A673 (cell line): Measurements from ENCODE around the gene NUDT14. TPM values are rescaled to one million over a fixed set of nuclear protein-coding genes. Genes with fewer than 3 reads are reported as not detected.

ENCODE experiments used
- BruUV-seq: library from RNA; stranded (reverse); fragments of 400-500 nt; replicated peaks from 2 replicates; lab custom pipeline; 2021; lab: Mats Ljungman, UMichigan
- CTCF ChIA-PET: fragments of 300-600 bp; sonication (Branson Sonifier 250); formaldehyde crosslinking; loops from one replicate; lab custom pipeline; 2022; ENCODE audit warnings: antibody characterized with exemption; lab: Charles Lee
- POLR2A ChIA-PET: fragments of 300-600 bp; sonication (Branson Sonifier 250); formaldehyde crosslinking; loops from one replicate; lab custom pipeline; 2022; ENCODE audit warnings: antibody characterized with exemption; ENCODE audit not compliant: low non-redundant PET; lab: Charles Lee
- DNase-seq: peaks from one replicate; pipeline ENCODE4 v3.0.0-alpha.2; 2015; ENCODE audit warnings: low spot score
- H3K27ac ChIP-seq: fragments of 200-600 bp; sonication (generic); 2 replicates; pipeline ENCODE4 v1.5.1; 2016; ENCODE audit warnings: mixed run types, low read depth, mild to moderate bottlenecking, mixed read lengths, antibody characterized with exemption, low read length; ENCODE audit not compliant: poor library complexity, severe bottlenecking
- H3K27me3 ChIP-seq: fragments of 200-600 bp; sonication (generic); replicated peaks from 2 replicates; pipeline ENCODE4 v1.6.1; 2017; ENCODE audit warnings: mixed run types, low read depth, mild to moderate bottlenecking, mixed read lengths, antibody characterized with exemption, low read length; ENCODE audit not compliant: insufficient read depth, poor library complexity
- H3K36me3 ChIP-seq: fragments of 200-600 bp; sonication (generic); 2 replicates; pipeline ENCODE4 v1.6.1; 2016; ENCODE audit warnings: mixed run types, mild to moderate bottlenecking, mixed read lengths, antibody characterized with exemption, low read length; ENCODE audit not compliant: insufficient read depth, poor library complexity, severe bottlenecking
- H3K4me1 ChIP-seq: fragments of 200-600 bp; sonication (generic); 2 replicates; pipeline ENCODE4 v1.6.1; 2017; ENCODE audit warnings: mixed run types, mild to moderate bottlenecking, mixed read lengths, antibody characterized with exemption, low read length; ENCODE audit not compliant: insufficient read depth, poor library complexity, severe bottlenecking
- H3K4me3 ChIP-seq: fragments of 200-600 bp; sonication (generic); 2 replicates; pipeline ENCODE4 v1.5.1; 2016; ENCODE audit warnings: low read depth, mixed run types, mild to moderate bottlenecking, mixed read lengths, low read length; ENCODE audit not compliant: poor library complexity, severe bottlenecking
- H3K9me3 ChIP-seq: fragments of 200-600 bp; sonication (generic); 2 replicates; pipeline ENCODE4 v1.6.1; 2016; ENCODE audit warnings: mixed run types, low read depth, mild to moderate bottlenecking, mixed read lengths, antibody characterized with exemption, low read length; ENCODE audit not compliant: poor library complexity, severe bottlenecking
- CTCF ChIP-seq: fragments of 300-800, 200-600 bp; sonication (generic); conservative IDR thresholded peaks from 2 replicates; pipeline ENCODE4 v1.5.1; 2017; ENCODE audit warnings: low read depth, mild to moderate bottlenecking, antibody characterized with exemption, low read length, moderate library complexity, mixed read lengths
- EZH2 ChIP-seq: fragments of 200-600 bp; sonication (generic); IDR thresholded peaks from 2 replicates; pipeline ENCODE4 v1.6.1; 2017; ENCODE audit warnings: borderline replicate concordance, low read depth, mild to moderate bottlenecking, mixed read lengths, antibody characterized with exemption, low read length; ENCODE audit not compliant: poor library complexity, severe bottlenecking
- intact Hi-C: fragments of 100-400 bp; cut with micrococcal nuclease; formaldehyde crosslinking; loops from one replicate; pipeline ENCODE4 v1.10.0; 2022; ENCODE audit not compliant: unreplicated experiment
- total RNA-seq: library from RNA; stranded (reverse); gene quantifications from 2 replicates; pipeline ENCODE4 v1.2.3, GENCODE V29; 2021

The NUDT14 gene
- total RNA-seq, 1 experiment from 2014 or later = 30.8 TPM

- ChIA-PET CTCF (no interaction called here), POLR2A (no interaction called here)
- Histone ChIP-seq H3K4me1 (no peaks in the 10 kb centered on the region), H3K27ac (no peak overlapping the region), H3K27me3 (no peaks in the 10 kb centered on the region), H3K4me3 (no peak overlapping the region), H3K9me3 (no peaks in the 10 kb centered on the region), H3K36me3 (peaks cover 16% of the 10 kb centered on the region)
- BruUV-seq = no TSS peak
- TF ChIP-seq EZH2 (no peak), CTCF (no peak)
- intact Hi-C loops = no loop called here
- no peak for DNase-seq
These were observed 37.5 kb upstream of the NUDT14 start for GRCh38 chr14:105218611-105219010.

- intact Hi-C loops = no loop called here
- no TSS peak for BruUV-seq
- CTCF ChIA-PET = no interaction called here
These were observed 36.7 kb upstream of the NUDT14 start for GRCh38 chr14:105217774-105218173.

GRCh38 chr14:105216490-105217247 lies 35.6 kb upstream of the NUDT14 start:
- intact Hi-C loops = no loop called here
- BruUV-seq = no TSS peak
- no peak overlapping the region for H3K27ac ChIP-seq
- no peaks in the 10 kb centered on the region for H3K9me3 ChIP-seq
- TF ChIP-seq CTCF = no peak
- no peak for TF ChIP-seq EZH2
- no peaks in the 10 kb centered on the region for H3K27me3 ChIP-seq
- H3K4me1 ChIP-seq = no peaks in the 10 kb centered on the region
- DNase-seq = no peak
- no peak overlapping the region for H3K4me3 ChIP-seq
- ChIA-PET CTCF (no interaction called here), POLR2A (no interaction called here)
- H3K36me3 ChIP-seq = peaks cover 13% of the 10 kb centered on the region

More at GRCh38 chr14:105217774-105218173, 36.7 kb upstream of the NUDT14 start:
- Histone ChIP-seq H3K27me3 (no peaks in the 10 kb centered on the region), H3K4me1 (no peaks in the 10 kb centered on the region), H3K4me3 (no peak overlapping the region), H3K36me3 (peaks cover 16% of the 10 kb centered on the region), H3K9me3 (no peaks in the 10 kb centered on the region), H3K27ac (no peak overlapping the region)
- DNase-seq = no peak
- TF ChIP-seq CTCF (no peak), EZH2 (no peak)
- POLR2A ChIA-PET = no interaction called here
